Dermis lymphatic vessel endothelial cell (primary cell): ENCODE results near the gene BRS3. TPM values are rescaled to one million over a fixed set of nuclear protein-coding genes. Genes with fewer than 3 reads are reported as not detected.

Experiments
- total RNA-seq: library from RNA; depleted of rRNA; stranded (reverse); fragments of >200 nt; gene quantifications from 2 replicates; pipeline ENCODE4 v1.2.1, GENCODE V29; 2014

The BRS3 gene
- not detected in 2 replicates for total RNA-seq

GRCh38 chrX:136487647-136488046 is at the start of gene BRS3:
Gene BRS3 (plus strand): TSS chrX:136487947. CDS start chrX:136488115, 168 bp downstream.

DNA sequence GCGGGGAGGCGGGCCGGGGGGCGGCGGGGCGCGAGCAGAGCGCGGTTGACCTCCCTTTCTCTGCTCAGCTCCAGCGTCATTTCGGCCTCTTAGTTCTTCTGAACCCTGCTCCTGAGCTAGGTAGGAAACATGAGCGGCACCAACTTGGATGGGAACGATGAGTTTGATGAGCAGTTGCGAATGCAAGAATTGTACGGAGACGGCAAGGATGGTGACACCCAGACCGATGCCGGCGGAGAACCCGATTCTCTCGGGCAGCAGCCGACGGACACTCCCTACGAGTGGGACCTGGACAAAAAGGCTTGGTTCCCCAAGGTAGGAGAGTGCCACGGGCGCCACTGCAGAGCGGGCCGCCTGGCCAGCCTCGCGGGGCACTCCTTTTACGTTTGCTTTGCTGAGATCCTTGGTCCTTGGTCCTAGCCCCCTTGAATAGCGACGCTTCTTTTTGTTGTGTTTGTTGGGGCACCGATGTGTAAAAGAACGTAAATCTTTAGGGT is 9.9 kb downstream of the BRS3 start, which contains the start of gene HTATSF1:
HTATSF1 (plus strand) TSS at position 37 of the 497 bp plus-strand sequence; CDS start at position 130, 93 bp downstream.

GRCh38 chrX:136531951-136532350 is 44.2 kb downstream of the BRS3 start, which contains the start of gene VGLL1:
Gene VGLL1 (plus strand): TSS chrX:136532215. CDS start chrX:136536021, 3,806 bp downstream.

Other genes with a start within 250 kb of the BRS3 start
- gene MAP7D3, start 236.5 kb upstream of the BRS3 start, total RNA-seq: 17.9 and 19.0 TPM in 2 replicates
- gene ADGRG4, start 187.0 kb upstream of the BRS3 start, total RNA-seq: not detected in 2 replicates
- gene HTATSF1, start 9.6 kb downstream of the BRS3 start, total RNA-seq: 24.8 and 28.4 TPM in 2 replicates
- gene VGLL1, start 44.3 kb downstream of the BRS3 start, total RNA-seq: not detected in 2 replicates
- gene CD40LG, start 160.2 kb downstream of the BRS3 start, total RNA-seq: not detected in 2 replicates